Jurkat, Clone E6-1 (cell line): ENCODE measurements around the gene PLA2G12B. TPM values are rescaled to one million over a fixed set of nuclear protein-coding genes. Genes with fewer than 3 reads are reported as not detected.
"Not testable (repeated sequence)": the region's sequence is repeated elsewhere in the genome, so short reads cannot be mapped to it uniquely, and the experiment has no call there.

ENCODE experiments used
- DNase-seq: peaks from one replicate; pipeline ENCODE4 v3.0.0-alpha.2; 2011; ENCODE audit warnings: low read depth, low spot score
- H3K4me3 ChIP-seq: 2 replicates; pipeline ENCODE4 v1.5.1; 2011; ENCODE audit warnings: mild to moderate bottlenecking, low read length, control low read depth, moderate library complexity
- polyA plus RNA-seq: library from polyadenylated mRNA; unstranded; fragments of >200 nt; gene quantifications from one replicate; pipeline ENCODE4 v1.2.1, GENCODE V29; 2012; ENCODE audit warnings: missing spikeins; ENCODE audit not compliant: insufficient read length, insufficient read depth

The PLA2G12B gene
- not detected for polyA plus RNA-seq

DNA sequence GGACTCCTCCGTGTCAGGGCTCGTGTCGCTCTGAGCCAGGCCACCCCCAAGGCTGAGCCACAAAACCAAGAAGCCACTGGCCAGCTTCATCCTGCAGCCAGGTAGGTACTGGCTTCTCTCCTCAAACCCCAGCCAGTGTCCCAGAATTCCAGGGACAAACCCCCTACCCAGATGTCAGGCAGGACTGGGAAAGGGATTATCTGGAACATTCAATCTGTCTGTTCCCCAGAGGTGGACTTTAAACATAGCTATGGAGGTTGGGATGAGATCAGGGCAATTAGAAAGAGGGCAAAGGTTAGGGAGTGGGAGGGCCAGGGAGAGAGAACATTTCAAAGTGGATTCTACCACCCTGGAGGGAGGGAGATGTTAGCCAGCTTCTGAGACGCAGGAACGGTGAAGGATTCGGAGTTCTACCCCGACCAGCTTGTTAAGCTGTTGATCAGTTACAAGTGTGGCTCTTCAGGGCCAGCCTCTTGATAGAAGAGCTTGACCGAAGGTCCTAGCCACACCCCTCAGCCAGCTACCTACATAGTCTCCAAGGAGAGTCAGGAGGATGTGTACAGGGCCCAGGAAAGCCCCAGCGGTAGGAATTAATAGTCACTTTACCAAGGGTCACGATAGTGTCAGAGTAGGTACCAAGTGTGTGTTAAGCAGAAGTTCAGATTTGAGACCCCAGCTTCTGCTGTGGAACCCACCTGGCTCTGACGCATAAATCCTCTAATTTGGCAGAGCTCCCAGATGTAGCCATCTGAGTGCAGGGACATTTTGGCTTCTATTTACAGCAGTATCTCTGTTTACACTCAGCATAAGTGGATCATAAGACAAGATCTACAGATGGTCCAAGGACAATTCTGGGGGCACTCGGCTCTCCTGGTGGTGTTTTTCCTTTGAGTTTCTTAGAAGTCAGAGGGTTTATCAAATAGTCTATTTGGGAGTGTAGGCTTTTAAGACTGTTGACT, at the start of gene PLA2G12B:
TSS of gene PLA2G12B (minus strand) at position 211 of the 959 bp plus-strand sequence. CDS start at position 90, 121 bp downstream.
- no peak within 1 kb of the TSS for H3K4me3 ChIP-seq
- no peak for DNase-seq

- H3K4me3 ChIP-seq: no peak overlapping the region
These were observed 49.2 kb upstream of the PLA2G12B start for GRCh38 chr10:73003822-73004221.

GRCh38 chr10:73000973-73001372, 46.4 kb upstream of the PLA2G12B start:
- H3K4me3 ChIP-seq: no peak overlapping the region
- DNase-seq: no peak

More at GRCh38 chr10:73003822-73004221, 49.2 kb upstream of the PLA2G12B start:
- DNase-seq: no peak

DNA sequence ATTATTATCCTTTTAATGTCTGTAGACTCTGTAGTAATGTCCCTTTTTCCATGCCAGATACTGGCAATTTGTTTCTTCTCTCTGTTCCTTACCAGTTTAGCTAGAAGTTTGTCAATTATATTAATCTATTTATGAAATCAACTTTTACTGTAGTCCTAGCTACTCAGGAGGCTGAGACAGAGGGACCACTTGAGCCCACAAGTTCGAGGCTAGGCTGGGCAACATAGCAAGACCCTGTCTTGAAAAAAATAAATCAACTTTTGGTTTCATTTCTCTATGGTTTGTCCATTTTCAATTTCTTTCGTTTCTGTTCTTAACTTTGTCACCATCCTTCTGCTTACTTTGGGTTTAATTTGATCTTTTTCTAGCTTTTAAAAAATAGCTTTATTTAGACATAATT, 42.5 kb upstream of the PLA2G12B start:
- H3K4me3 ChIP-seq: no peak overlapping the region
- no peak for DNase-seq

DNA sequence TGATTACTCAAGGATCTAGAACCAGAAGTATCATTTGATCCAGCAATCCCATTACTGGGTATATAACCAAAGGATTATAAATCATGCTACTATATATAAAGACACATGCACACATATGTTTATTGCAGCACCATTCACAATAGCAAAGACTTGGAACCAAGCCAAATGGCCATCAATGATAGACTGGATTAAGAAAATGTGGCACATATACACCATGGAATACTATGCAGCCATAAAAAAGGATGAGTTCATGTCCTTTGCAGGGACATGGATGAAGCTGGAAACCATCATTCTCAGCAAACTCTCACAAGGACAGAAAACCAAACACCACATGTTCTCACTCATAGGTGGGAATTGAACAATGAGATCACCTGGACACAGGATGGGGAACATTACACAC, 40.9 kb upstream of the PLA2G12B start:
- not testable (repeated sequence) for H3K4me3 ChIP-seq, DNase-seq

DNA sequence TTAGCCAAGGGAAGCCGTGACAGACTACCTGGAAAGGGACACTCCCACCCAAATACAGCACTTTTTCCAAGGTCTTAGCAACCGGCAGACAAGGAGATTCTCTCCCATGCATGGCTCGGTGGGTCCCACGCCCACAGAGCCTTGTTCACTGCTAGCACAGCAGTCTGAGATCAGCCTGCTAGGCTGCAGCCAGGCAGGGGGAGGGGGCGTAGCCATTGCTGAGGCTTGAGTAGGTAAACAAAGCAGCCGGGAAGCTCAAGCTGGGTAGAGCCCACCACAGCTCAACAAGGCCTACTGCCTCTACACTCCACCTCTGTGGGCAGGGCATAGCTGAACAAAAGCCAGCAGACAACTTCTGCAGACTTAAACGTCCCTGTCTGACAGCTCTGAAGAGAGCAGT, 35.2 kb upstream of the PLA2G12B start:
- not testable (repeated sequence) for DNase-seq, H3K4me3 ChIP-seq

- not testable (repeated sequence) for DNase-seq, H3K4me3 ChIP-seq
These were observed 30.0 kb upstream of the PLA2G12B start for GRCh38 chr10:72984618-72985017.

DNA sequence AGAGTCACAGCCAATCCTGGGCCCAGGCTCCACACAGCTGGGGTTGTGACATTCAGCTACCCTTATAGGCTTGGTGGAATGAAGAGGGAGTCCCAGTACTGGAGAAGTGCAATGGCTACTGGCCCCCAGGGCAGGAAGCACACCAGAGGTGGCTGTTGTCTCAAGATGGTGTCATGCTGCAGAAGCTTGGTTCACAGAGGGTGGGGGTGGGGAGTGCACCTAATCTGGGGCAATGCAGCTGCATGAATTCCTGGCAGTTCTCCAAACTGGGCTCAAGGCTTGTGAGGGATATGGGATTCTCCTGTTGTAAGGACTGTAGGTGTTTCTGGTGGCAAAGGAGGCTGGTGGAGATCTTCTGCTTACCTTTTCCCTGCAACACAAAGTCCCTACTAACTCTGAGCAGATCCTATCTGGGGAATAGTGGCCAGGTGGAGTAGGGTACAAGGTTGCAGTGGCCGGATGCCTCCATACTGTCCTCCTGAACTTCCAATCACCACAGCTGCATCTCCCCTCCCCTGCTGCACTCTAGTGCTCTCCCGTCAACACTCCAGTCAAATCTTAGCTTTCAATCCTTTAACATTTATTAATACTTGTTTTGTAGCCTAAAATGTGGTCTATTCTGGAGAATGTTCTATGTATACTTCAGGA, 27.4 kb upstream of the PLA2G12B start:
- H3K4me3 ChIP-seq: no peak overlapping the region
- no peak for DNase-seq

DNA sequence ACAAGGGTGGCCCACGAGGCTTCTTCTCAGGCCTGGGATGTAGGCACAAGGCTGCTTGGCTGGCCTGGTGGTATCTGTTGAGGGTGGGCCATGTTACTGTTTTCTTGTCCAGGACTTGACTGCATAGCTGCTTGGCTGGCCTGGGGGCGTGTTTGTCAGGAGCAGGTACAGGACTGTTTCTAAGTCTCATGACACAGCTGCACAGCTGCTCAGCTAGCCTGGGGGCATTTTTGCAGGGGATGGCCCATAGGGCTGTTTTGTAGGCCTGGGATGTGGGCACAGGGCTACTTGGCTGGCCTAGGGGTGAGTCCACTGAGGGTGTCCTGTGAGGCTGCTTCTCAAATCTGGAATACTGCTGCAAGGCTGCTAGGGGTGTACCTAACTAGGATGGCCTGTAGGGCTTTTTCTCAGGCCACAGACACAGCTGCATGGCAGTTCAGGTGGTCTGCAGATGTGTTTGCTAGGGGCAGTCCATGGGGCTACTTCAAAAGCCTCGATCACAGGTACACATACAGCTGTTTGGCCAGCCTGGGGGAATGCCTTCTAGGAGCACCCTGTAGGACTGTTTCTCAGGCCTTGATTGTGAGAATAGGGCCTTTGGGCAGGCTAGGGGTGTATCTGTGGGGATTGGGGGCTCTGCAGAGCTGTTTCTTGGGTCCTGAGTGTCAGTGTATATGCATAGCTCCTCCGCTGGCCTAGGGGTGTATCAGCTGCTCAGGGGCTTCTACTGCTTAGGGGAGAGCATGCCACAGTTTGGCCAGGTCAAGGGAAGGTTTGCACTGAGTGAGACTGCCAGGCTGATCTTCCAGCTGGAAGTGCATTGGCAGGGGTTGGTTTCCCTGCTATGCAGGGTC, 26.6 kb upstream of the PLA2G12B start:
- DNase-seq: no peak
- H3K4me3 ChIP-seq: no peak overlapping the region

GRCh38 chr10:72980348-72980747, 25.7 kb upstream of the PLA2G12B start:
- no peak for DNase-seq
- no peak overlapping the region for H3K4me3 ChIP-seq

GRCh38 chr10:72979709-72980108, 25.1 kb upstream of the PLA2G12B start:
- no peak for DNase-seq
- H3K4me3 ChIP-seq: no peak overlapping the region

GRCh38 chr10:72976886-72977285, 22.3 kb upstream of the PLA2G12B start:
- no peak for DNase-seq
- H3K4me3 ChIP-seq: no peak overlapping the region

DNA sequence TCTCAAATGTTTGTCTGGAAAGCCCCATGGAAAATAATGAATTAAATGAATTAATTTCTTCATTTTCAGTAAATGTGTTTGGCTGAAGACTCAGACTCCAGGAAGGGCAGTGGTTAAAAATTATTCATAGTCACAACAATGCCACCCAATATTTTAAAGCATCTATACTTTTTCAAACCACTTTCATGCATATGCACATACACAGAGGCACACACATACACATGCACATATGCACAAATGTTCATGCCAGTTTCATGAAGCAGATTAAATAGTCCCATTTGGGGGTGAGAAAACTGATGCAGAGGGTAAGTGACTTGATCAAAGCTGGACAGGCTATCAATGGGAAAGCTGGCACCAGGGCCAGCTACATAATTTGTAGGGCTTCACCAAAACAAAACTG, 1.4 kb upstream of the PLA2G12B start:
- no peak for DNase-seq
- H3K4me3 ChIP-seq: no peak overlapping the region

DNA sequence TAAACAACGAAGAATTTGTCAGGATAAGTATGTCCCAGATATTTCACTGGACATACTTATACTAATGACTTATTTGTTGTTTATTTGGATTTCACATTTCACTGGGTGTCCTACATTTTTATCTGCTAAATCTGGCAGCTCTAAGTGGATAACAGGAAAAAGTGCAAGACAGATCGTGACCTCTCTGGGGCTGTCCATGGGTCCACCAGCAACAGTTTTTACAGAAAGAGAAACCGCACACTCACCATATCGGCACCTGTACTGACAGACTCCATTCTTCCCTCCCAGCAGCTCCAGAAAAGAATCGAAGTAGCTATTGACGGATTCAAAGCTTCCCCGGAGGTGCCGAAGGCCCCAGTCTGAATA, 393 bp downstream of the PLA2G12B start:
- no peak overlapping the region for H3K4me3 ChIP-seq
- DNase-seq: no peak

GRCh38 chr10:72953687-72954086, 919 bp downstream of the PLA2G12B start:
- DNase-seq: no peak
- no peak overlapping the region for H3K4me3 ChIP-seq

DNA sequence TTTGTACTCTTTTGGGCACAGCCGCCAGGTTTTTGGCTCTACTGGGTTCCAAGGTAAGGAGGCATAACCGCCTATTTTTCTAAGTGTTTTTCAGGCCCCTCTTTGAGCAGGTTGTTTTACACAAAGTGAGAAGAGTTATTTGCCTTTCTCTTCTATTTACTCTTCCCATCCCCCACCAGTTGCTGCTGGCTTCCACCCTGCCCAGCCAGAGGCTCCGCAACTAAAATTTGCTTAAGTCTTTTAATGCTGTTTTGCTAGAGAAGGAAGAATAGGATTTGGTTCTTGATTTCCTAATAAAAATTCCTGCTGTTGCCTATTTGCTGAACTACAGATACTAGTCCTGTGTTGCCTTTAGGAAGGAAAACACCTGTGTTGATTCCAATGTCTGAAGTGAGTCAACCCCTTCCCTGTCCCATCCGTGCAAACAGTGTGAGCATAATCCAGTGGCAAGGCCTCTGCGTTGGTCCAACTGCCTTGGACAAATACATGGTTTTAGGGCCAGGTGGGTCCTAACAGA, 1.9 kb downstream of the PLA2G12B start:
- DNase-seq: no peak
- no peak overlapping the region for H3K4me3 ChIP-seq

DNA sequence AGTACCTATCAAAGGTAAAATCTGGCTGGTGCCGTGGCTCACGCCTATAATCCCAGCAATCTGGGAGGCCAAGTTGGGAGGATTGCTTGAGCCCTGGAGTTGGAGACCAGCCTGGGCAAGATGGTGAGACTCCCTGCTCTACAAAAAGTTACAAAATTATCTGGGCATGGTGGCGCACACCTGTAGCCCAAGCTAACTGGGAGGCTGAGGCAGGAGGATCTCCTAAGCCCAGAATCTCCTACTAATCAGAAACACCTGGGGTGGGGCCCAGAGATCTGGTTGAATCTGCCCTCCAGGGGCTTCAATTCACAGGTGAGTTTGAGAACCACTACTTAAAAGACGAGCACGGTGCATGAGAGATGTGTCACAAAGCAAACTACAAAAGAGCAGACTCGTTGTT, 2.4 kb downstream of the PLA2G12B start:
- H3K4me3 ChIP-seq: no peak overlapping the region
- DNase-seq: no peak

DNA sequence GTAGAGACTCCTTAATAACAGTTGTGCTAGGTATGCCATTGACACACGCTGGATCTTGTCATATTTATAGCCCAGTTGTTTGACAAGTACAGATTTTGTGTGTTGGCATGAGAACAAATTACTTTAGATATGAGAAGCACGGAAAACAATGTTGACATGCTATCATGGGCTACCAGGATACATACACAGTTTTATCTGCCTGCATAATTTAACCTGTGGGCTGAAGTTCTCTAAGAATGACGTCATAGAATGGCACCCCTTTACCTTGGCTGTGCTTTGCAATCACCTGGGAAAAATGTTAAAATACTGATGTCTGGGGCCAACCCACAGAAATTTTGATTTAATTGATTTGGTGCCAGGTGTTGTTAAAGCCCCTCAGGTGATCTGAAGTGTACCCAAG, 2.8 kb downstream of the PLA2G12B start:
- H3K4me3 ChIP-seq: no peak overlapping the region
- no peak for DNase-seq

- DNase-seq: no peak
- no peak overlapping the region for H3K4me3 ChIP-seq
These were observed 5.8 kb downstream of the PLA2G12B start for GRCh38 chr10:72948762-72949161.
